GM21367 (cell line): Measurements from ENCODE around the gene LSM5.

Experiments used
- ATAC-seq: cut with Tn5 transposase; IDR thresholded peaks from one replicate; pipeline ENCODE4 v1.9.1; 2021; ENCODE audit not compliant: unreplicated experiment

LSM5 gene

GRCh38 chr7:32490127-32490796 lies at the start of gene LSM5:
Gene LSM5, minus strand, starts transcription at chr7:32490380. Its CDS starts 15 bp downstream, at chr7:32490365.
- peak; percentile 75 for ATAC-seq

GRCh38 chr7:32539366-32539765 lies 49.2 kb upstream of the LSM5 start:
- no peak for ATAC-seq

GRCh38 chr7:32537760-32538159 lies 47.6 kb upstream of the LSM5 start:
- ATAC-seq: no peak

GRCh38 chr7:32536585-32536984 lies 46.4 kb upstream of the LSM5 start:
- ATAC-seq: no peak

GRCh38 chr7:32536016-32536415 lies 45.8 kb upstream of the LSM5 start:
- ATAC-seq: no peak

GRCh38 chr7:32535162-32535702 lies 45.1 kb upstream of the LSM5 start:
- no peak for ATAC-seq

- no peak for ATAC-seq
These were observed 43.3 kb upstream of the LSM5 start for GRCh38 chr7:32533276-32534029.

- ATAC-seq: no peak
These were observed 42.5 kb upstream of the LSM5 start for GRCh38 chr7:32532716-32533115.

GRCh38 chr7:32532086-32532485 lies 41.9 kb upstream of the LSM5 start:
- ATAC-seq: no peak

- no peak for ATAC-seq
These were observed 41.2 kb upstream of the LSM5 start for GRCh38 chr7:32531402-32531801.

- ATAC-seq: no peak
These were observed 35.7 kb upstream of the LSM5 start for GRCh38 chr7:32525839-32526238.

- no peak for ATAC-seq
These were observed 34.5 kb upstream of the LSM5 start for GRCh38 chr7:32524631-32525030.

GRCh38 chr7:32522746-32523530 lies 32.8 kb upstream of the LSM5 start:
- no peak for ATAC-seq

- no peak for ATAC-seq
These were observed 29.6 kb upstream of the LSM5 start for GRCh38 chr7:32519763-32520162.

GRCh38 chr7:32518534-32519140 lies 28.5 kb upstream of the LSM5 start:
- ATAC-seq: no peak

- ATAC-seq: no peak
These were observed 26.4 kb upstream of the LSM5 start for GRCh38 chr7:32516551-32517100.

- ATAC-seq: peak; percentile 58
These were observed 25.8 kb upstream of the LSM5 start for GRCh38 chr7:32515890-32516550.

GRCh38 chr7:32513210-32513609 lies 23.0 kb upstream of the LSM5 start:
- ATAC-seq: no peak

- no peak for ATAC-seq
These were observed 21.6 kb upstream of the LSM5 start for GRCh38 chr7:32511791-32512190.

- no peak for ATAC-seq
These were observed 17.2 kb upstream of the LSM5 start for GRCh38 chr7:32507414-32507813.
